ENCODE measurements around the gene HSDL2. TPM values are rescaled to one million over a fixed set of nuclear protein-coding genes. Genes with fewer than 3 reads are reported as not detected.

The HSDL2 gene
- total RNA-seq, 1 donor from 2014 or later = 20.2 TPM

DNA sequence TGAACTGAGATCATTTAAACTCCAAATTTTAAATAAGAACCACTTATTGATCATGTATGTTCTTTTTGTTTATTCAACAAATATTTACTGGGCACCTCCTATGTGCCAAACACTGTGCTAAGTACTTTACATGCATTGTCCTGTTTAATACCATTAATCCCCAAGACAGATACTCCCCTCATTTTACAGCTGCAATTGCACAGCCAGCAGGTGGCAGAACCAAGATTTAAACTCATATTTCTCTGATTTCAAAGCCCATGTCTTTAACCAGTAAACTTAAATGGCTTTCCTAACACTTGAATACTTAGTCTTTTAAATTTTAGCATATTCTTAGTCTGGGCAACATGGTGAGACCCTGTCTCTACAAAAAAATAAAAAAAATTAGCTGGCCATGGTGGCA, 63.3 kb downstream of the HSDL2 start:
- intact Hi-C loops (cut with micrococcal nuclease) = loop anchor here (1.0 to 5.0 kb wide), 3 partner anchors 44 to 350 kb away; partner anchors contain the start of gene KIAA1958

DNA sequence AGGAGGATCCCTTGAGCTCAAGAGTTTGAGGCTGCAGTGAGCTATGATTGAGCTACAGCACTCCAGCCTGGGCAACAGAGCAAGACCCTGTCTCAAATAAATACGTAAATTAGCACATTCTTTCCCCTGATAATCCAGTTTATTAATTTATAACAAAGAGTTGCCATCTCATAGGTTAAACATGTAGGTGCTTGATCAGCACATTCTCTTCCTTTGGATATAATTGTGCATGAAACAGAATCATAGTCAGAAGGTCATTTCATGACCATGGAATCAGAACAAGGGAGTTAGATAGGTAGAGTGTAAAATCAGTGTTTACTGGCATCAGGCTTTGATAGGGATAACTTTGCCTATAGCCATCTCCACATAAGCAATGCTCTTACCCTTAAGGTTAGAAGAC, 63.7 kb downstream of the HSDL2 start:
- intact Hi-C loops (cut with micrococcal nuclease) = loop anchor here (1.0 to 5.0 kb wide), 3 partner anchors 44 to 350 kb away; partner anchors contain the start of gene KIAA1958

DNA sequence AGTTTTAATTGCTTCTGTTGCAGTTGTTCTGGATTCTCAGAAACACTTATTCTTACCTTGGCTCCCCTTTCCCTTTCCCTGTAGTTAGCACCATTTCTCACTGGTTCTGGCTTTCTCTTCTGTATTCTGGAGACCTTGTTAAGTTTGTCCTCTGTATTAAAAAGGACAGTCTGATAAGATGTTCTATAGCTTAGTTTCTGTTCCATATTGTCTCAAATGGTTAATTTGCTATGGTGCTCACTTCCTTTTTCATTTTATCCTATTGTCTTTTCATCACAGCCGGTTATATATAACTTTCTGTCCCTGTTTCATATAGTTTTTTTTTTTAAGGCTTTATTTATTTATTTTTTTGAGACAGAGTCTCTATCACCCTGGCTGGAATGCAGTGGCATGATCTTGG, 65.3 kb downstream of the HSDL2 start:
- intact Hi-C loops (cut with micrococcal nuclease) = no loop called here

DNA sequence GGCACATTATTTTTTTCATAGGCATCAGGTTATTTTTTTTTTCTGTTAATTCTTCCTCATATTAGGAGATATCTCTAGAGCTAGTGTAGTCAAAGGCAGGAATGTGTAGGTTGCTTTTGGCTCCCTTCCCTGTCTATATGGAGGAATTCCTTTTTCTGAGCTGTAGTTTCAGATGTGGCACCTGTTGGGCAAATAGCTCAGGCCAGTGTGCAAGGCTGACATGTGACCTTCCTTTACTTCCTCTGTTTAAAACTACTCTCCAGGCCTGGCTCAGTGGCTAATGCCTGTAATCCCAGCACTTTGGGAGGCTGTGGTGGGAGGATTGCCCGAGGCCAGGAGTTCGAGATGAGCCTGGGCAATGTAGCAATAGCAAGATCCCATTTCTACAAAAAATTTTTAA, 66.2 kb downstream of the HSDL2 start:
- intact Hi-C loops (cut with micrococcal nuclease) = no loop called here

DNA sequence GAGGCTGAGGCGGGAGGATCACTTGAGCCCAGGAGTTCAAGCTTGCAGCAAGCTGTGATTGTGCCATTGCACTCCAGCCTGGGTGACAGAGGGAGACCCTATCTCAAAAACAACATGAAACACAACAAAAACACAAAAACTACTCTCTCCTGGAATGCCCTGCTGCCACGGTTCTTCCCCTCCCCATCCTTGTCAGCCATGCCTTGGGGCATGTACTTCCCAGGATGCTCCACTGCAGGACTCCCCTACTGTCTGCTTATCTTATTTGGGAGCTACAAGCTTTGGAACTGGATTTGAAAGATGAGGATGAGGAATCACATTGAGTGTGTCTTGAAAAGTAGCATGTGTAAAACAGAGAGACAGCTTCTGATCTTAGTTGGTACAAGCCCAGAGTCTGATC, 66.6 kb downstream of the HSDL2 start:
- intact Hi-C loops (cut with micrococcal nuclease) = no loop called here

DNA sequence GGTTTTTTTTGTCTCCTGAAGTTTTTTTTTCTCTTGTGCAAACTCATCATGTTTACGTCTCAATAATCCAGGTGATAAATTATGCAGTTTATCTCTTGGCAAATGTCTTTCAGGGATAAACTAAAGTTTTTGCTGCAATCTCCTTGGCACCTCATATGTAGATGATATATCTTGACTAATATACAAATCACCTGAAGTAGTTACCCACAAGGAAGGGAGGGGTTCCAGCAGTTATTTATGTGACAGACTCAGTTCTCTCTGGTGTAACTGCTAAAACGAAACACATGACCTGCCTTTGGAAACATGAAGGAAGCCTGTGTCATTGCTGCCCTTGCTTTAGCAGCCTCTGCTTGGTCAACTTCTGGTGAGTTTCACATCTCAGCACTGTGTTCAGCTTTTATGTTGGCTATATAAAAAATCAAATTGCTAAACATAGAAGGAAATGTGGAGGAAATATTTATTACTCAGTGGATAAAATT, 67.4 kb downstream of the HSDL2 start:
- intact Hi-C loops (cut with micrococcal nuclease) = no loop called here

DNA sequence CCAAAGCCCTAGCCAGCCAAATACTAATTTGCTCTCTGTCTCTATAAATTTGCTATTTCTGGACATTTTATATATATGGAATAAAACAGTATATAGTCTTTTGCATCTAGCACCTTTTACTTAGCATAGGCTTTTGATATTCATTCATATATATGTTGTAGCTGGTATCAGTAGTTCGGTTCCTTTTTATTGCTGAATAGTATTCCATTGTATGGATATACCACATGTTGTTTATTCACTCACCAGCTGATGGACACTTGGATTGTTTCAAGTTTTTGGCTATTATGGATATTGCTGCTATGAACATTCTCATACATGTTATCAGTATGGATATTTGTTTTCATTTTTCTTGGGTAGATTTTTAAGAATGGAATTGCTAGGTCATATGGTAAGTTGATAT, 82.9 kb downstream of the HSDL2 start:
- intact Hi-C loops (cut with micrococcal nuclease) = no loop called here

DNA sequence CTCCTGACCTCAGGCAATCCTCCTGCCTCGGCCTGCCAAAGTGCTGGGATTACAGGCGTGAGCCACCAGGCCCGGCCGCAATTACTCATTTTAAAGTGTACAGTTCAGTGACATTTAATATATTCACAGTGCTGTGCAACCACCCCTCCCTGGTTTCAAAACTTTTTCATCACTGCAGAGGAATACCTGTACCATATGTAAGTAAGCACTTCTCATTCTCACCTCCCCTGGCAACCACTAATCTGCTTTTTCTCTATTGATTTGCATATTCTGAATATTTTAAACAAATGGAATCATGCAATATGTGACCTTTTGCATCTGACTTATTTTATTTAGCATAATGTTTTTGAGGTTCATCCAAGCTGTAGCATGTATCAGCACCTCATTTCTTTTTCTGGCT, 85.4 kb downstream of the HSDL2 start:
- intact Hi-C loops (cut with micrococcal nuclease) = no loop called here

DNA sequence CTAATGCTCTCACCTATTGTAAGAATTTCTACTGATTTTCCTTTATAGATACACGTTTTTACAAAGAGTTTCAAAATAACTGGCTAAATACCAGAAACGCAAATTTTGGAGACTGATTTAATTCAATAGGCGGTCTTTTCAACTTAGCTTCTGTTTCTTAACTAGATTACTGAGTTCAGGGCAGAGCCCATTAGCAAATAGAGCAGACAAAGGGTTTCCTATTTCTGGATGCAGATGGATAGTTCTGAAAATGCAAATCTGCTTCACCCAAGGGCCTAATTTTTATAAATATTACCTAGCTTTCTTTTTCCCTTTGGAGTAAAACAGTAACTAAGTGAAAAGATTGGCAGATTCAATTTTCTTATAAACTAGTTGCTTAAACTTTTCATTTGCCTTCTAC, 93.1 kb downstream of the HSDL2 start:
- intact Hi-C loops (cut with micrococcal nuclease) = no loop called here

DNA sequence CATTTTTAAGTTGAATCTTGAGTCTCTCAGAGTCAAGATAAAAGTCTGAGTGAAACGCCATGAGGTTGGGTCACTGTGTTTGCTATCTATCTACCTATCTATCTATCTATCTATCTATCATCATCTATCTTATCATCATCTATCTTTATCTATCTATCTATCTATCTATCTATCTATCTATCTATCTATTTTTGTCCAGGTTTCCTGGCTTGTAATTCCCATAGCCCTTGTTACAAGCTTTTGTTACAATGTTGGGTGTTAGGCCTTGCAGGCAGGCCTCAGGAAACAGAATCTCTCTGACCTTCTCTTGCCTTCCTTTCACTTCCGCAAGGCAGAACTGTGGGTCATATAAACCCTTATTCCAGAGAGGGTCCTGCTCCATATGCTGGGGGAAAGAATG, 94.1 kb downstream of the HSDL2 start:
- intact Hi-C loops (cut with micrococcal nuclease) = no loop called here

DNA sequence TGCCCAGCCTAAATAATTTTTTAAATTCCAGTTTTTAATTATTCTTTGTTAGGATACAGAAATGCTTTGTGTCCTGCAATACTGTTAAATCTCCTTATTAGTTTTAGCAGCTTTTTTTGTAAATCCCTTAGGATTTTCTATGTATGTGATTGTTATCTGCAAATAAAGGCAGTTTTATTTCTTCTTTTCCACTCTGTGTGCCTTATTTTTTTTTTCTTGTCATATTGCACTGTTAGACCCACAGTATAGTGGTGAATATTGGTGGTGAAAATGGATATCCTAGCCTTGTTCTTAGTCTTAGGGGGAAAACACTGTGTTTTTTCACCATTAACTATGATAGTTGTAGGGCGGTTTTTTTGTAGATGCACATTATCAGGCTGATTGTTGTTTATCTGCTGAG, 95.4 kb downstream of the HSDL2 start:
- intact Hi-C loops (cut with micrococcal nuclease) = no loop called here

DNA sequence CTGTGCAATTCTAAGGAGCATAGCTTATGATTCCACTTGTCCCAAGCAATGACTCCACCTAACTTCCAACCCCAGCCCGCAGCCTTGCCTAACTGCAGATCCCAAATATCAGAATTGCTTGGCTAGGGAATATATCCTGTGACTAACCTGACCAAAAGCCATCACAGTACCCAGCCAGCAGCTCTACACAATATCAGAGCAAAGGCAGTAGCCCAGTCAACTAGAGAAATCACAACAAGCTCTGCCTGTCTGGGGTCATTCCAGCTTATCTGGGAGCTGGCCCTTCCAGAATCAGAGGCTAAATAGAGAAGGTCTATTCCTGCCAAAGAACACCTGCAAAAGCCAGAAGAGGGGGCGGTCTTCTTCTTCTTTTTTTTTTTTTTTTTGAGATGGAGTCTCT, 97.4 kb downstream of the HSDL2 start:
- intact Hi-C loops (cut with micrococcal nuclease) = no loop called here

DNA sequence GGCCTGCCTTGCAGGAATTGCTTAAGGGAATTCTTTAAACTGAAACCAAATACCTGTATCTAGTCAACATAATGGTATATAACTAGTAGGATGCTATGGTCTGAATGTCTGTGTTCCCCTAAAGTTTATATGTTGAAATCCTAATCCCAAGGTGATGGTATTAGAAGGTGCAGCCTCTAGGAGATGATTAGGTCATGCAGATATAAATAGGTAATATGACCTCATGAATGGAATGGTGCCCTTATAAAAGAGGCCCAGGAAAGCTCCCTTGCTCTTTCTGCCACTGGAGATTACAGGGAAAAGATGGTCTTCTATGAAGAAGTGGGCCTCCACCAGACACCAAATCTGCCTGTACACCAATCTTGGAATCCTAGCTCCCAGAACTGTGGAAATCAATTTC, 99.3 kb downstream of the HSDL2 start:
- intact Hi-C loops (cut with micrococcal nuclease) = no loop called here

DNA sequence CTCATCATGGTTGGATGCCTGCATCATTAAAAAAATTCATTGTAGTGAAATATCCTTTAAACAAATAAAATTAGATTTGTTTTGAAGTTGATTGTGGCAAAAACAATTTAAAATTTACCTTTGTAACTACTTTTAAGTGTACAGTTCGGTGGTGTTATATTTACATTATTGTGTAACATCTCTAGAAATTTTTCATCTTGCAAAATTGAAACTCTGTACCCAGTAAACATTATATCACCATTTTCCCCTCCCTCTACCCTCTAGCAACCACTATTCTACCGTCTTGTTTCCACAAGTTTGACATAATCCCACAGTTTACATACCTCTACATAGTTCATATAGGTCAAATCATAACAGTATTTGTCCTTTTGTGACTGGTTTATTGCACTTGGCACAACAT, 104.7 kb downstream of the HSDL2 start:
- intact Hi-C loops (cut with micrococcal nuclease) = loop anchor here (5.0 kb wide), 2 partner anchors 42 to 387 kb away; no protein-coding TSS in a partner anchor

DNA sequence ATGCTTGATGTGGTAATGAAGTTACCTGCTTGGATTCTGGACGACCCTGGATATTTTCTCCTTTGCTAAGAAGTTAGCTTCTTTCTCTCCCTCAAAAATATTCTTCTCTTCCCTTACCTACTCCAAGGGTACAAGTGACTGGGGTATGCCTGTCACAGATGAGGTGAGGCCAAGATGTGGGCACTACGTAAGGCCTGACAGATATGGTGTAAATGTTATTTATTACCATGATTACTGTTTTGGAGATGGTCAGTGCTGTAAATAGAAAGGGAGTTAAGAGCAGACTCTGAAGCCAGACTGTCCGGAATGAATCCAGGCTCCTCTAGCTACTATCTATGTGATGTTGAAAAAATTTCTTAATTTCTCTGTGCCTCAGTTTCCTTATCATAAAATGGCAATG, 105.7 kb downstream of the HSDL2 start:
- intact Hi-C loops (cut with micrococcal nuclease) = loop anchor here (5.0 kb wide), 2 partner anchors 43 to 388 kb away; no protein-coding TSS in a partner anchor

DNA sequence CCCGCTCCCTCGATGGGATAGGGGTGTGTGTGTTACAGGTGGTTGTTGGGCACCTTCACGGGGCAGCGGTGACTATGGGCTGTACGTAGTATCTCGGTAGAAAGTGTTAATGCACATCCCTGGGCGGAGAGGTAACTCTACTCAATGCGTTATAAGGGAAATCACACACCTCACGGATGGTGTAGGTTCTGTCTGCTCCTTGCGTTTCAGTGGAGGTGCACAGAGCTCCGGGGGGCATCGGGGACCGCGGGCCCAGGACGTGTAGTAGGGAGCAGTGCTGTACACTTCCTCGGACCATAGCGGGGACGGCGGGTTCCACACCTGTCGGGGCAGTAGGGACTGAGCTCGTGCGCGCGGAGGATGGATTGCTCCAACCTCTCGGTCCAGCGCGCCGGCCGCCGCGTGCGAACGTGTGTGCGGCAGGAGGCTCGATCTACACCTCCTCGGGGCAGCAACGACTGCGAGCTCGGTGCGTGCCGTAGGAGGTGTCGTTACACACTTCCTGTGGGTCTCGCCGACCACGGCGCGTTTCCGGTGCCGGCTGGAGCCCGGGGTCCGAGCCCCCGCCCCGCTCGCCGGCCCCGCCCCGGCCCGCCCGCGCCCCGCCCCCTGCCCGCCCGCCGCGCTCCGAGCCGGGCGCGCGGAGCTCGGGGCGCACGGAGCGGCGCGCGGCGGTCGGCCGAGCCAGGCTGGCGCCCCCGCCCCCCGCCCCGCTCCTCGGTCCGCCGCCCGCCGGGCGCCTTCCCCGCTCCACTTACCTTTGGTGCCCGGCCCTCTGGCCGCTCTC, 106.5 kb downstream of the HSDL2 start, which contains the start of gene KIAA1958:
TSS of gene KIAA1958 (plus strand) at position 607 of the 787 bp plus-strand sequence. CDS start 87,254 bp downstream, outside the sequence.
- intact Hi-C loops (cut with micrococcal nuclease) = loop anchor here (1.0 to 5.0 kb wide), 9 partner anchors 44 to 590 kb away; partner anchors contain the start of genes INIP, PTBP3, SNX30 and UGCG

DNA sequence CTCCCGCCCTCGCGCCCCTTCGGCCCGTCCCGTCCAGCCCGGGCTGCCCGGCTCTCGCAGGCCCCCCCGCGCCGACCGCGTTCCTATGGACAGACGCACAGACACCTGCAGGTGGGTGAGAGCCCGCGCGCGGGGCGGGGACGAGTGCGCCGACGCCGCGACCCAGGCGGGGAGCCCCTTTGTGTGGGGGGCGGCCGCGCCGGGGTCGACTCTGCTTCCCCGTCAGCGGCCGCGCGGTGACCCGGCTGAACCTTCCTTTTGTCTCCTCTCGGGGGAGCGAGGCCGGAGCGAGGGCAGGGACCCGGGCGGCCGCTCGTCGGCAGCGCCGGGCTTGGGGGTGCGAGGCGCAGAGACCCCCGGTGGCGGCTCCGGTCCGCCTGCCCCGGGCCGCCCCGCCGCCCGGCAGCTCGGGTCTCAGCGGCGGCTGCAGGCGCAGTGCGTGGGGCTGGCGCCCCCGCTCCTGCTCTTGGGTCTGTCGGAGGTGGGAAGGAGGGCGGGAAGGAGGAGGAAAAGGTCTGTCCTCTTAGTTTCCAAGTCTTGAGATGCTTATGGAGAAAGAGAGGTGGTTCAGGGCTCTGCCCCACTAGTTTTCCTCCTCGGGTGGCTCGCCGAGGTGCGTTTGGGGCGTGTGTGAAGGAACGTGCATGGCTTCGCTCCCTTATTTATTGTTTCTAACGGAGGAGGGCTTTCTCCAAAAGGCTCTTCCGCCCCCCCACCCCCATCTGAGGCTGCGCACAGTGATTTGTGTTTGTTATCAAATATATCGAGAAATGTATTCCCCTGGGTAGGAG, 107.3 kb downstream of the HSDL2 start:
- intact Hi-C loops (cut with micrococcal nuclease) = loop anchor here (1.0 to 5.0 kb wide), 5 partner anchors 45 to 591 kb away; partner anchors contain the start of genes SNX30 and UGCG

DNA sequence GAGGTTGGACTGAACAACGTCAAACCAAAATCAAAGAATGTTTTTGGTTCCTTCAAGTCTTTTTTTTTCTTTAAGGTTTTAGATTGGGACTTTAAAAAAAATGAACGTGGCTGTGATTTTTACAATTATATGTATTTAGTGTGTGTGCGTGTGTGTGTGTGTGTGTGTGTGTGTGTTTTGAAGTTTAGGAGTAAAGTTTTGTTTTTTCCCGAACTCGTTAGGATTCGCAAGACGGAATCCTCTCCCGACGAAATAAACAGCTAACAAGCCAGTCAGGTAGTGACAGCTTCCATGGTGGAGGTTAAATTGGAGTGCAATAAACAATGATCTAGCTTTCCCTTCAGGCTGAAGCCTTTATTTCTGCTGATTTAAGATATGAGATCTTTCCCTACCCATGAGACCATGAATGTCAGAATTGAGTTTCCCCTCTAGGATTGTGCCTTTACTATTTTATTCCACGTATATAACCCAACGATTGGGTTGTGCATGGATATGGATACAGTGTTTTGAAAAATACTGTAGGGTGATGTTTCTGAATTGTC, 108.0 kb downstream of the HSDL2 start:
- intact Hi-C loops (cut with micrococcal nuclease) = loop anchor here (1.0 to 5.0 kb wide), 5 partner anchors 46 to 592 kb away; partner anchors contain the start of genes SNX30 and UGCG

DNA sequence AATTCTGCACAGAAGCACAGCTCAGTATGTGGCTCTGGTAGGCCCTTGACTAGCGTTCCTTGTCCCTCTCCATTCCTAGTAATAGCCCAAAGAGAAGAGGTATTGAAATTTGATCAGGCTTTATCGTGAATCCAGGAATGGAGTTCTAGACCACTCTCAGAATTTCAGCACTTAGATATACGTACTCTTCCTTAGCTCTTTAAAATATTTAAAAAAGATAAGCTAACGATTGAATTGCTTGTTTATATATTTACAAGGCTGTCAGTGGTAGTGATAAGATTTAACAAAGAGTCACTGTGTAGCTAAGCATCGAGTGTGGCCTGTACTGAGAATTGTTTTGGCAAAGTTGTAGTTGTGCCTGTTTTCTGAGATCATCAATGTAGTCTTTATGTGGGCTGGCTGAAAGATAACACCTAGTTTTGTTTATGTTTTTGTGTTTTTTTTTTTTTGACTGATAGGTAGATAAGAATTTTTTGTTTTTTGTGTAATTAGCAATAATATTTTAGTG, 109.2 kb downstream of the HSDL2 start:
- intact Hi-C loops (cut with micrococcal nuclease) = loop anchor here (5.0 kb wide), 2 partner anchors 47 to 392 kb away; no protein-coding TSS in a partner anchor

DNA sequence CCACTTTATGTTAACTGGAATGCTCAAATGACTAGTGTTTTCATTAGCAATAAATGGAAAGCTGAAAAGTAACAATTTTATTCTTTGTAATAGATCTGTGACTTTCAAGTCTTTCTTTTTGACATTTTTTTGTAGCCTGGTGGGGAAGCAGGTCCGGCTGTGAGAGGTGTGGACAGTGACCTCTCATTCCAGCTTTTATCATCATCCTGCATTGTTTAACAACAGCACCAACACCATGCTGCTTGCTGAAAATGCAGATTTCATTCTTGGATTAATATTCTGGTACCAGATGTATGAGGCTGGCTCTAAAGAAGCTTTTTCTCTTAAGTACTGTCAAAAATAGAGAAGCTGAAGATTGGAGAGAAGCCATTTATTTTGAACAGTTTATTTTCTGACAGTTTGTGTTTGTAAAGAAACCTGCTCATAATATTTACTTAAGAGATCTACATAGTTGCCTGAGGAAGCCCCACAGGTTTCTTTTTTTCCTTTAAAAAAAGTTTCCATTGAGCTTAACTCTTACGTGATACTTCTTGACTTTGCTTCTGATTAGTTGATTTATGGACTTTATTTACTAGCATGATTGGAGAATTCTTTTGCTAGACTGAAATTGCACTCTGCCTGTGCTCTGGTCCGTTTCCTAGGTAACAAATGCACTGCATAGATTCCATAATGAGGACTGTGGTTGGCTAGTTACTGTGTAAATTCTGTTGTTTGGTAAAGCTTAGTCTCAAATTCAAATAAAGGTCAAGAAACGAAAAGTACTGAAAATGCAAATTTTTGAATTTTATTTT, 110.2 kb downstream of the HSDL2 start:
- intact Hi-C loops (cut with micrococcal nuclease) = loop anchor here (5.0 kb wide), 2 partner anchors 48 to 393 kb away; no protein-coding TSS in a partner anchor

Data from T-helper 2 cell treated with Interferon-gamma antibody and Interleukin-4, amounts not matched to agents 100 ng/mL and 5 ng/mL, for 36 hours (primary cell).